SHP77 treated with DMSO at 0.1 percent for 48 hours (cell line): ENCODE results near the gene IL1RL2.

ENCODE experiments used
- DNase-seq: peaks from one replicate; lab custom pipeline; 2025; lab: John Stamatoyannopoulos, UW

The IL1RL2 gene

DNA sequence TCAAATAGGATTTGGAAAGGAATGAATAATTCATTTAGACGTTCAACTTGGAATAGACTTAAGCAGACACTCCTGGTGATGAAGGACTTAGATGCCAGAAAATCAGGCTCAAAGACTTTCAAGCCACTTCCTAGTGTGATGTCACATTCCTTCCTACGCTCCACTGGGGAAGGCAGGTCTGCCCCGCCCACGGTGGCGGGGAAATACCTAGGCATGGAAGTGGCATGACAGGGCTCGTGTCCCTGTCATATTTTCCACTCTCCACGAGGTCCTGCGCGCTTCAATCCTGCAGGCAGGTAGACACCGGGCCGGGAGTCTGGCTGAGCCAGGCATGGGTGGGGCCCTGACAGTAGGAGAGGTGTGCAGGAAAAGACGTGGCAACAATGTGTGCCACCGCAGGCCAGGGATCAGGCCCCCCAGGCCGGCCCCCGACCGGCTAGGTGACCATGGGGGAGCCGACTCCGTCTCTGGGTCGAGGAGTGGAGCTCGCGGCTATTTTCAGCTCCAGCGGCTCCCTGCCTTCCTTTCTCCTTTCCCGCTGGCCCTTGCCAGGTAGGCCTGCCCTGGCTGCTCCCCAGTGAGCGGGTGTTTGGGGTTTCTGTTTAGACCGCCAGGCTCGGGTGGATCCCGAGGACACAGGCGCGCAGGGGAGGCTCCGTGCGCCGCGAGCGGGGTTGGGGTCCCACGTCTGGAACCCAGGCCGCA, at the start of gene IL1RL2:
Gene IL1RL2, plus strand, starts transcription at position 233 of the 705 bp plus-strand sequence. CDS start 845 bp downstream, outside the sequence.
- DNase-seq, result no peak

DNA sequence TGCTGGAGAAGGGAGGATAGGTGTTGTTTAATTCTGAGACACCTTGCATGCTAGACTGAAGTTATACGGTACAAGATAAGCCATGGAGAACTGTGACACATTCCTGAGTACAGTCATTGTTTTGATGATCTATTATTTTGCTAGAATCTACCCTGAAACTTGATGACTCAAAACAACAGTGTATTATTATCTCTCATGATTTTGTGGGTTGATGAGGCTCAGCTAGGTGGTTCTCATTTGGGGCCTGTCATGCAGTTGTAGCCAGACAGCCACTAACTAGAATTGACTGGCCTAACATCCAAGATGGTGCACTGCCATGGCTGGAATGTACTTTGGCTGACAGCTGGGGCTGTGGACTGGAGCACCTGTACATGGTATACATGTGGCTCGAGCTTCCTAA, 49.7 kb upstream of the IL1RL2 start:
- DNase-seq, result no peak

DNA sequence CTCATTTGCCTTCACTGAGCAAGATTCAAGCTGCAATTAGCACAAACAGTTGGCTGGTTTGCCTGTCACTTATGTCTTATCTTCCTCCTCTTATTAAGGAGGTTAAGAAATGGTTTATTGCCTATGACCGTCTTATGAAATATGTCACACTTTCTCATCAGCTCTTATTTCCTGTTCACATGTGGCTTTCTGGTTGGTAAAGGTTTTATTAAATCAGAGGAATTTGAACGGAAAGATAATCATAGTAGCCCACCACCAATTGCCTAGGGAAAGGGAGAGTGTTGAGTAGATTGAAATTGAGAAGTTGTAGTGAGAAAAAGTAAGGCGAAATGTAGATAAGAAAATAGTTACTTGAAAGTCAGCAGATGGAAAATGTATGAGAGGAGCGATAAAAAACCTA, 48.5 kb upstream of the IL1RL2 start:
- no peak for DNase-seq

DNA sequence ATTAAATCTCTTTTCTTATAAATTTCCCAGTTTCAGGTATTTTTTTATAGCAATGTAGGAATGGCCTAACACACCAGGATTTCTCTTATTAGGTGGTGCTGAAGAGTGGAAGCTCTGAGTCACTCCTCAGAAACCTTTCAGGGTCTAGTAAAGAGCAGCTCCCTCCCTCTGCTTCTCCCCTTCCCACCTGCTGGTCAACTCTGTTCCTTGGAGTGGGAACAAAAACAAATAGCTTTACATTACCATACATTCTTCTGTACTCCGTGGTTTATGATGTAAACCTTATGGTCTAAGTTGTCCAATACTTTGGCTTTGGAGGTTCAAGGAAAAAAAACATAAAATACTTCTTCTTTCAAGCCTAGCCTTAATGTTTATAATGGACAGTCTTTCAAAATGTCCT, 47.0 kb upstream of the IL1RL2 start:
- DNase-seq, result no peak

DNA sequence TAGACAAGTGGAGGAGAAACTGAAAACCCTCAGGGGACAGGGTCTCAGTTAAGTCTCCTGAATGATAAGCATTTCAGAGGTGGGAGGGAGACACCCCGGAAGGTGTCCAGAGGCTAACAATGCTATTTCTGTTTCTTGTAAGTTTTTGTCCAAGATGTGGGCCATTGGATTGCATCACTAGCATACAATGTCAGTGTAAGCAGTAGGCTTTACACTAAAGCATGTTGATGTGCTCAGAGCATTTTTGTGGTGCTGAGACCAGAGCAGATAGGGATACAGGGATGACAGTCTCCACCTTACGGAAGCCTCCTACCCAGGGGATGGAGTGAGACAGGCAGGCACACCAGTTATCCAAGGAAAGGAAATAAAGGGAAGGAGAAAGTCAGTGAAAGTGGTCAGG, 46.4 kb upstream of the IL1RL2 start:
- DNase-seq, result no peak

DNA sequence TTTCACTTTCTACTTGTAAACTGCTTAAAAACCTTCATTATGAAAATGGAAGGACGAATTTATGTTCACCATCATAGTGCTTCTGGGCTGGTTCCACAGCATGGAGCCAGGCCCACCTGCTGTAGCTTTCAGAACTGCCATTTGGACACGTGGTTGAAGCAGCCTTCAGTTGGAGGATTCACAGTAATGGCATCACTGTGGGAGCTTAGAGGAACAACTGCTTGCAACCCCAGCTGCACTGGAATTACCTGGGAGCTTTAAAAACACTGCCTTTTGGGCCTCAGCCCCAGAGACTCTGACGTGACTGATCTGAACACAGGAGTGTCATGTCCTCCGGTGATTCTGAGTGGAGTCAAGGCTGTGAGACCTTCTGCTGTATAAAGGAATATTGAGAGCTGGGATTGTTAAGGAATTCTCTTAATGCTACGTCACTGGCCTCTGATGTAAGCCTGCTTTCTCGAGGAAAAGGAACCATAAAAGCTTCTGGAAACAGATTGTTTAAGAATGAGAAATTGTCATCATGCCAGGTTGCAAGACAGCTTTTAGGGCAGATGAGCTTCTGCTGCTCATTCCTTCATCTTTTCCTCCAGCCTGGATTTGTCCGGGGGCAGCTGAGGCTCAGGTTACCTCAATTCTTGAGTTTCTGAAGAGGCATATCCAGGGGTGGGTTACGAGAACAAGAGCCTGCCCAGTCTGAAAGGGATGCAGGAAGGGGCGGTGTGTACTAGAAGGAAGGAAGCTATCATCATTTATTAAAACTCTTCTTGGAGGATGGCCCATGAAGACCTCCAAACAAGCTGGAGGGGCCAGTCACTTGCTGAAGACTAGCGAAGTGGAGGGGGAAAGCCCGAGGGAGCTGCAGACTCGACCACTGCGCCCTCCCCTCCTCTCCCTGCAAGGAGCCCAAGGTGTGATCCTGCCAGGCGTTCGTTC, 45.5 kb upstream of the IL1RL2 start:
- no peak for DNase-seq

DNA sequence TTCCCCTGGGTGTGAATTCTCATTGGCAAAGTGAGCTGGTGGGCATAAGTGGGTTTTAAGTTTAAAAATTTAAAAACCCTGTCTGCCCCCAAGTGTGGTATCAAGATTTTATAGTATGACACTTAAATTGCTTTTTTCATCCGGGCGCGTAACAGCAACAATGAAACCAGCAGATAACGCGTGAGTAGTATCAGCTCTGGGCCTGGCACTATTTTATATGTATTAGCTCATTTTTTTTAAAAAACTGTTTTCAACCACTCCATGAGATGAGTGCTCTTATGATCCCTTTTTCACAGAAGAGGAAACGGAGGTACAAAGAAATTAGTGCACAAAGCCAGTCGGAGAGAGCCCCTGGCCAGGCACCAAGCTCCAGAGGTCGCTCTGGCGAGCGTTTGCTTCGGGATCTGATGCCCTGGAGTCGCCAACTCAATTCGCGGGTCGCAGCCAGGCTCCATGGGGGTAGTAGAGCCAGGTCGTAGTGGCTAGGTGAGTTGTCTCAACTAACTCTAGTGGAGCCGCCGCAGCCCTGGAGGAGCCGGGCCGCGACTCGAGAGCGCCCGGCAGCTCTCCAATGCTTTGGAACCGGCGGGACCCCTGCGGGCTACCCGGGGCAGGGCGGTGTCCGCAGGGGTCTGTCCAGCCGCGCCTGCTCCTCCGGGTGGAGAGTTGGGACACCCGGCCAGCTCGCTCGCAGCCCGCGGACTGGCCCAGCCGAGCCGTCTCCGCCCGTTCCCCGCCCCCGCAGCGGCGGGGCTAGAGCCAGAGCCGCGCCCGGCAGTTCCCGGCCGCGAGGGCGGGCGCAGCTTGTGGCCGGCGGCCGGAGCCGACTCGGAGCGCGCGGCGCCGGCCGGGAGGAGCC, 44.6 kb upstream of the IL1RL2 start, which contains the start of gene IL1R1:
Gene IL1R1, plus strand, starts transcription at position 777 of the 859 bp plus-strand sequence. CDS start 14,979 bp downstream, outside the sequence.
- no peak for DNase-seq

DNA sequence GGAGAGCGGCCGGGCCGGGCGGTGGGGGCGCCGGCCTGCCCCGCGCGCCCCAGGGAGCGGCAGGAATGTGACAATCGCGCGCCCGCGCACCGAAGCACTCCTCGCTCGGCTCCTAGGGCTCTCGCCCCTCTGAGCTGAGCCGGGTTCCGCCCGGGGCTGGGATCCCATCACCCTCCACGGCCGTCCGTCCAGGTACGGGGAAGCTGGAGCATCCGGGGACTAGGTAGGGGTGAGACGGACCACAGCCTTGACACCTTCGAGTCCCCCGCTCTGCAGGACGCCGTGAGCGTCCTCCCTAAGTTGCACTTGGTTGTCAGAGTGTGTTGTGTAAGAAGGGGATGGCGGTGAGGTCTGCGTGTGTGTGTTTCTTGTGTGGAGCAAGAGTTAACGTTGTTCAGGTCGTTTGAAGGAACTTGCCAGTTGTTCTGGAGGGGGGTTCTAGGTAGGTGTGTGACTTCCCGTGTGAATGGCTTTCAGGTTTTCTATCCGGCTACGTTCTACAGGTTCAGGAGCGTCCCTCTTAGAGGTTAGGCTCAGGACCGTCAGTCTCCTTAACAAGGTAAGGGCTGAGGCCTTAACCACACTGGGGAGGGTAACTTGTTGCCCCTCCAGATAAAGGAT, 43.9 kb upstream of the IL1RL2 start:
- no peak for DNase-seq

DNA sequence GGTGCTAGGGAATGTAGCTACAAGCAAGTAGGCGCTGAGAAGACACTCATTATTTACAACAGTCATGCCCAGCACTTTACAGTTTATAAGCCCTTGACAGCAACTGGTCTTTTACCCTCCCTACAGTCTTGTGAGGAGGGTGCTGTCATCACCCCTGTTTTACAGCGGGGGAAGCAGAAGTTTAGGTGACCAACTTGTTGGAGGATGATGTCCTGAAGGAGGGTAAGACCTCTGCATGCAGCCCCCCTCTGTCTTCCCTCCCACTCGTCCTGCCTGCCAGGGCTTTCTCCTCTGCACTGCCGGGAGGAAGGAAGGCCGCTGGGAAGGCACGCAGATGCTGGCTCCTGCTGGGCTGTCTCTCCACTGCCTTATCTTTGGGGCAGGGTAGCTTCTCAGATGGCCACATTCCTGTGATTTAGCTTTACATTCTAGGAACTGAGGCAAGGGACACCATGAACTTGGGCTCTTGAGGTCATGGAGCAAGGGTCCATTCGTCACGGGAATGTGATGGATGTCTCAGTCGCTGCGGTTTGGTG, 43.3 kb upstream of the IL1RL2 start:
- no peak for DNase-seq

DNA sequence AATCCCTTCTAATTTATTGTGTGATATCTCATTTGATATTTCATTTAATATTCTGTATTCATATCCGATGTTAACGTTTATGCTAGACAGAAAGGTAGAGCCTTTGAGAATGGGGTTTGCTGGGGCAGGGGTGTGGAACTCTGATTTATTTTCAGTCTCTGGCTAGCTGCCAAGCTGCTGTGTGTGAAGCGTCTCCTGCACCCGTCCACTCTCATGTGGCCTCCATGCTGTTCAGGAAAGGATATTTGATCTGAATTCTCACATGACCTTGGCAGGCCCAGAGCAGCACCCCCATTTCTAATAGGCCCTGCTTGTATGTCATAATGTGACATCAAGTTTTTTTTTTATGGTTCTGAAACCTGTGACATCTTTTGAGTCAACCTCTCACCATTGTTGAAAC, 42.7 kb upstream of the IL1RL2 start:
- no peak for DNase-seq

DNA sequence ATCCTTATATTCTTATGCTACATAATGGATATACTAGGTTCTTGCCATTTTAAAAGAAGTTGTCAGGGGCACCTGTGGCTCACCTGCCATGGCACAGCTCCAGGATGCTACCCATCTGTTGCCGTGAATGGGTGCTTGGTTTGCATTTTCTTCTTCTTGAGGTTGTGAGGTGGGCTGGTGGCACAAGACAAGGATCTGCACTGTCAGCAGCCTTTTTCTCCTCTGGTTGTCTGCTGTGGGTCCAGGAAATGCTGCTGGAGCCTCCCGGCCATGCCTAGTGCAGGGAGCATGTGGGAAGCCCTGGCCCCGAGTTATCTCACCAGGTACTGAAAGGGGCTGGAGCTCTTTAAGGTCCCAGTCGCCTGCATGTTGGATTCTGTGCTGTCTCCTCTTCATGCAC, 41.7 kb upstream of the IL1RL2 start:
- DNase-seq, result no peak

DNA sequence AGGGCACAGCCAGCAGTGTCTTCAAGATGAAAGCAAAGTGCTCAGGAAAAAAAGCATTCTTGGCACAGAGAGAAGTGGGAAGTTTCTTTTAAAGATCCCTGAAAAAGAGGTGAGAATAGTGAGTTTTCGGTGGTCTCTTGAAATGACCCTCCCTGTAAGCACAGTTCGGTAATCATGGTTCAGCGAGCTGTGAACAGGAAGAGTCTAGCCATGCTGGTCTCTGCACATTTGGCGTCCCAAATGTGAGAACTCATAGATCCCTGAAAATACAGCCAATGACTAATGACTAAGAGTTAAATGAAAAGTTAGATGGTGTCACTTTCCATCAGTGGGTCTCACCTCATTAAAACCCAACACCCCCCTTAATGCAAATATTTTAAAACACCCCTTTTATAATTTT, 40.9 kb upstream of the IL1RL2 start:
- no peak for DNase-seq

DNA sequence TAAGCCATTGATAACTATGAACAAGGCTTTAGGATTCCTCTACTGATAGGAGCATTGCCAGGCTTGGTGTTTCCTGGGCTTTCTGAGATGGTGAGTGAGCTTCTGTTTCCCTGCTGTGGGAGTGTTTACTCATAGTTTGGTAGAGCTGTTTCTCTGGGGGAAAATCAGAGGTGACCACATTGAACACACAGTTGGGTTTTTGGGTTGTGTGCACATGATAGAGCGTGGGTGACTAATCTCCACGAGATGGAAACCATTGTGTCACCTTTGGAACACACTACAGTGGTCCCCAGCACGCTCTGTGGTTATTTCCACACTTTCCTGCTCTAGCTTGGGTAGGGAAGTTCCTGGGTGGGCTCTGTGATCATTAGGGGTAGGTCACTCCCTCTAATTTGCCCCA, 38.9 kb upstream of the IL1RL2 start:
- no peak for DNase-seq

DNA sequence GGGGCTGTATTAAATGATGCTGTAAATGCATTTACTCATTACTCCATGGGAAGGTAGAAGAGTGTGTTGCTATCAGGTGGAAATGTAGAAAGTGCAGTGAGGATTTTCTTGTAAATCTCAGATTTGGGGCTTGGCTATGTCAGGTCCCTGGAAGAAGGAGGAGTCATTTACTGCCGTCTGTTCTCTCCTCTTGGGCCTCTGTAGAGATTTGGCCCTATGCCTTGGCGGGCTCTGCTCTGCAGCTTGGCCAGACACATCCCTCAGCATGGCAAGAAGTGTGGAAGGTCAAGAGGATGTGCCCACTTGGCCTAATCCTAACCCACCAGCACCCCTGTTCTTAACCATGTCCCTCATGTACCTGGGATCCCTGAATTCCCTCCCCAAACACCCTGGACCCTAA, 37.6 kb upstream of the IL1RL2 start:
- DNase-seq, result no peak

DNA sequence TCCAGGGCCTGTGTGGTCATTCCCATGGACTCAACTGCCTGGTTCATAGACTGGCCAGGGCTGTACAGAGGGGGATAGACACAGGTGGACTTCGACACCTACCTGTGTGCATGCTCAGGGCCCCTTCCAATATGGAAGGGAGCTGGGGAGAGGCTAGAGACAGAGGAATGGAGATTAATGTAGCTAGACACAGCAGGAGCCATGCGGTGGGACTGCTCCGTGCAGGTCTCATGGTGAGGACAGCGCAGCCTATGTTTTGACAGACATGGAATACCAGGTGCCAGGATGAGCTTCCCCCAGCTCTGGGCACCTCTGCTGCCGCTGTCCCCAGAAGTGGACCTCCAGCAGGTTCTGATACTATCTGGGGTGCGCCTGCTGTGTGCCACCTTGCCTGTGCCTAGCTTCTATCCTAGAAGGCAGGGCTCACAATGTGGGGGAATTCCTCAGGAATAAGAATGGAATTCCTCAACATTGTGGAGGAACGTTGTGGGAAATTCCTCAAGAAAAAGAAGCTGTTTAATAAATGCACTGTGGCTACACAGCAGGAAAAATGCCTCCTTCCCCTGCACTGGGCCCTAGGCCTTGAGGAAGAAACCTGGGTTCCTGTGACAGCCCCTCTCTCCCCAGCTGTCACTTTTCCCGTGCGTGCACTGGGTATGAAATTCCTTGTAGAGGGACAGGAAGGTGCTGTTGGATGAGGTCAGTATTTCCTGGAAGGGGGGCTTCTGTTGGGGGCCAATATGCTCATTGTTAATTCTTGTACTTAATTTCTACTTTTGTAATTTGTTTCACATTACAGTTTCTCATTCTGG, 37.0 kb upstream of the IL1RL2 start:
- no peak for DNase-seq

DNA sequence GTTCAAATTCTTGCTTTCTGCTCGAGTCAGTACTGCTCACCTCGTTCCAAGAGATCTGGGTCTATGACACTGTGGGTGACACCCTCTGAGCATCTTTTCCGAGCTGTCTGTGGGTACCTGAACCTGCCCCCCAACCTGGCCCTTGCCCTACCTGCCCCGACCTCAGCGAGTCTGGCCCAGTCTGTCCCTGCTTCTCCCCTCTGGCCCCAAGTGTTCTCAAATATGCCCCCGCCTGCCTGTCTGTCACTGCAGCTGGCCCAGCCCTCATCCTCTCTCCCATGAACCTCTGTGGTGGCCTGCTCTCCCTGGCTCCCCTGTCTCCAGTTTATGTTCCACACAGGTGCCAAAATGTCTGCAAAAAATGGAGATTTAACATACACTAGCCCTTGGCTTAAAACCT, 32.5 kb upstream of the IL1RL2 start:
- no peak for DNase-seq

DNA sequence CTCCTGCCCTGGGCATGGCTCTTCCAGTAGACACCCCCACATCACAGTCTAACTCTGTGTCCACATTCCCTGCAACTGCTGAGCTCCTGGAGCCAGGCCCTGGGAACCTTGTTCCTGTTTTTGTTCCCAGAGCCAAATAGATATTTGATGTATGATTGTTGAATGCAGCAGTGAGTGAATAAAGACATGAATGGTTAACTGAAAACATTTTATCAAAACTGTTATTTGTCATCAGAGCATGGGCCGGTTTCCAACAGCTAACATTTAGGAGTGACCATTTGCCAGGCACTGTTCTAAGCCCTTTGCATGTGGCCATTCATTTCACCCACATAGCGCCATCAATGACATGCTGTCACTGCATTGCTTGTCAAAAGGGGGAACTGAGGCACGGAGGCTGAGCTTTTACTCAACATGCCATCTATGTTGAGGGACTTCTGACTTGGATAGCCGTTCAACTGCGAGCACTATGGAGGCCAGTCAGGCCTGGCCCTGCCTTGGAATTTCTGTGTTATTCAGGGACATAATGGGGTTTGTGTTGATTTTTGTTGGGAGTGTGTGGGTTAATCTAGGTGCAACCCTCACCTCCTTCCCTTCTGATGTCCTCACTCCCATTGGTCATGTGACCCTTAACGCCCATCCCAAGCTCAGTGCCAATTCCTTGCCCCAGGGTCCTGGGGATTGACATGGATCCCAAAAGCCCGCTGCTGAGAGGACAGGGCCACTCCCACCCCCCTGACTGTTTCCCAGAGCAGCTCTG, 31.7 kb upstream of the IL1RL2 start:
- DNase-seq, result no peak

DNA sequence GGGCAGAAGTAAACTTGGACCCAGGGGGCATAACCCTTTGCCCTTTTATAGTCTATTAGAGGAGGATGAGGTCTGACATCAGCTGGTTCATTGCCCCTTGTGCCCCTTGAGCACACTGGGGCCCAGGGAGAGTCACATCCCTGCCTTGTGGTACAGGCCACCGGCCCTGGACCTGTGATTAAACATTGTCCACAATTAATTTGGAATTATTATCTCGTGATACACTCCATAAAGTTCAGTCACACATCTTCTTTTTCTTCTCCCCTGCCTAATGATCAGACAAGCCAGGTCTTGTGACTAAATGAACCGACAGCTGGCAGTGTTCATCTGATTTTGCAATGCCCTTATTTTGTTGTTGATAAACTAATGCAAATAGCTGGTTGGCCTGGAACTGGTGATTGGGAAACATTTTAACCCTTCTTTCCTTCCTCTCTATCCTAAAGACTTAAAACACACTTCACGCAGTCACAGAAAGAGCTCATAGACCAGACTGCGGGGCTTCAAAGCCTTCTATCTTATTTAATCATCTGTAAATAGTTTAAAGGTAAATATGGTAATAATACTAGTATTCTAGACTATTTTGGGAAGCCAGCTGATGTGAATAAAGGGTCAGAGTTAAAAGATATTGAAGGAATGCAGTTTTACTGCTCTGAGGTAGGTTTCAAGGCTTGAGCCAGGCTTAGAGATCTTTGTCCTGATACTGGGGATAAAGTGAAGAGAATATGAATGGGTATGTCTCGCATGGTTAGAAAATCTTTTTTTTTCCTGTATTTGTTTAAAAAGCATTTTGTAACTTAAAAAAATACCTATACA, 30.9 kb upstream of the IL1RL2 start:
- DNase-seq, result no peak
